ENCODE data around the gene KRTAP5-1.
"Not testable (repeated sequence)": the region's sequence is repeated elsewhere in the genome, so short reads cannot be mapped to it uniquely, and the experiment has no call there.

KRTAP5-1 gene

DNA sequence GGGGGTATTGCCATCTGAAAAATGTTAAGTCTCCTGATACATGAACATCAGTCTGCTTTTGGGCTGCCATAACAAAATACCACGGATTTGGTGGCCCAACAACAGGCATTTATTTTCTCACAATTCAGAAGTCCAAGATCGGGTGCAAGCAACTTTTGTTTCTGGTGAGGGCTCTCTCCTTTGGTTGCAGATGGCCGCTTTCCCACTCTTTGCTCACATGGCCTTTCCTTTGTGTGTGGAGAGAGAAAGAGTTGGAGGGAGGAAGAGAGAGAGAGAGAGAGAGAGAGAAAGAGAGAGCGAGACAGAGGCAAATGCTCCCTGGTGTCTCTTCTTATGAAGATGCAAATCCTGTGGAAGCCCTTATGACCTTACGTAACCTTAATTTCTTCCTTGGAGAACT lies 15.5 kb upstream of the KRTAP5-1 start:
- DNase-seq, result no peak

DNA sequence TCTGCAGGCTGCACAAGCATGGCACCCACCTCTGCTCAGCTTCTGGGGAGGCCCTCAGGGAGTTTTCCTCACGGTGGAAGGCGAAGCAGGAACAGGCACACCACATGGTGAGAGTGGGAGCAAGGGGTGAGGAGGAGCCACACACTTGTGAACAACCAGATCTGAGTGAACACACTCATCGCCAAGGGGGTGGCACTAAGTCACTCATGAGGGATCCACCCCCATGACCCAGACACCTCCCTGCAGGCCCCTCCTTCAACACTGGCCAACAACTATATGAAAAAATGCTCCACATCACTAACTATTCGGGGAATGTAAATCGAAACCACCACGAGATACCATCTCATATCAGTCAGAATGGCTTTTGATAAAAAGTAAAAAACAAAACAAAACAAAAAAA lies 13.7 kb upstream of the KRTAP5-1 start:
- no peak for DNase-seq

DNA sequence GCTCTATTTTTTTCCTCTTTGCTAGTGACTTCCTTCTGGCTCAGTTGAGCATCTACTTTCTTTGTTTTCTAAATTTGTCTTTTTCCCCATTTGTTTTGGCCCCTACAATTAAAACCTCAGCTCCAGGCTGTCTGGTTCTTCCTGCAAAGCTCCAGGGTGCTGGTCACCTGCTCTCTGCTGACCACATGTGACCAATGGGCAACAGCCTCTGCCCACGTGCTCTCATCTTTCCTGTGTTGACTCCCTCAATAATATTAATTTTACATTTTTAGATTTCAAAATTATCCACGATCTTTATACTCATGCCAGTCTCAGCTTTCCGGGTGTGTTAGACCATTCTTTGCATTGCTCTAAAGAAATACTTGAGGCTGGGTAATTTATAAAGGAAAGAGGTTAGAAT lies 13.3 kb upstream of the KRTAP5-1 start:
- not testable (repeated sequence) for DNase-seq

DNA sequence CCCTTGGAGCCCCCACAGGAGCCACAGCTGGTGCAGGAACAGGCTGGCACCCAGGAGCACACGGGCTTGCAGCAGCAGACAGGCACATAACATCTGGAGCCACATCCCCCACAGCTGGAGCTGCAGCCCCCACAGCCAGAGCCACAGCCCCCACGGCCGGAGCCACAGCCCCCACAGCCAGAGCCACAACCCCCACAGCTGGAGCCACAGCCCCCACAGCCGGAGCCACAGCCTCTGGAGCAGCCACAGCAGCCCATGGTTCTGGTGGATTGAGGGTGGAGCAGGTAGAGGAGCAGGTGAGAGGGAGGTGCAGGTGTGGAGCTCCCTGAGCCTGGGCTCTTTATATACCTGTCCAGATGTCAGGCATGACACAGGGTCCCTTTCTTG lies 12.9 kb upstream of the KRTAP5-1 start, which contains the start of gene KRTAP5-2:
Gene KRTAP5-2 (minus strand): TSS at position 301 of the 387 bp plus-strand sequence. CDS start 44 bp downstream, at position 257.
- no peak for DNase-seq

DNA sequence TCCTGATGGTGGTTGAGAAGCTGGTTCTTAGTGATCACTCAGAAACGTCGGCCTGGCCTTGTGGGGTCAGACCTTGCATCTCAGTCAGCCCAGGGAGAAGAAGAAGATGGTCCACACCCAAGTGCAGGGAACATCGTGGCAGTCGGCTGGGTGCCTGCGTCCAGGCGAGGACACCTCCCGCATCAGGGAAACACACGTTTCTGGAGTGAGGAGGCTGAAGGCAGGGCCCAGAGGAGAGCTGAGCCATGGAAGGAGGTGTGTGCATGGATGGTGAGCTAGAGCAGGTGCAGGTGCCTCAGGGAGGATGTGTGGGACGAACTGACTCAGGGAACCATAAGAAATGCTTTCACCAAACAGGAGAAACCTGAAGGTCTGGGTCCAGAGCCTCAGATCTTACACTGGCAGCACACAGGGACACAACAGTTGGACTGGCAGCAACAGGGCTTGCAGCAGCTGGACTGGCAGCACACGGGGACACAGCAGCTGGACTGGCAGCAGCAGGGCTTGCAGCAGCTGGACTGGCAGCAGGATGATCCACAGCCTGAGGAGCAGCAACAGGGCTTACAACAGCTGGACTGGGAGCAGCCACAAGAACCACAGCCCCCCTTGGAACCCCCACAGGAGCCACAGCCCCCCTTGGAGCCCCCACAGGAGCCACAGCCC lies 12.4 kb upstream of the KRTAP5-1 start:
- DNase-seq, result no peak

GRCh38 chr11:1596576-1597121 lies 11.6 kb upstream of the KRTAP5-1 start:
- not testable (repeated sequence) for DNase-seq

DNA sequence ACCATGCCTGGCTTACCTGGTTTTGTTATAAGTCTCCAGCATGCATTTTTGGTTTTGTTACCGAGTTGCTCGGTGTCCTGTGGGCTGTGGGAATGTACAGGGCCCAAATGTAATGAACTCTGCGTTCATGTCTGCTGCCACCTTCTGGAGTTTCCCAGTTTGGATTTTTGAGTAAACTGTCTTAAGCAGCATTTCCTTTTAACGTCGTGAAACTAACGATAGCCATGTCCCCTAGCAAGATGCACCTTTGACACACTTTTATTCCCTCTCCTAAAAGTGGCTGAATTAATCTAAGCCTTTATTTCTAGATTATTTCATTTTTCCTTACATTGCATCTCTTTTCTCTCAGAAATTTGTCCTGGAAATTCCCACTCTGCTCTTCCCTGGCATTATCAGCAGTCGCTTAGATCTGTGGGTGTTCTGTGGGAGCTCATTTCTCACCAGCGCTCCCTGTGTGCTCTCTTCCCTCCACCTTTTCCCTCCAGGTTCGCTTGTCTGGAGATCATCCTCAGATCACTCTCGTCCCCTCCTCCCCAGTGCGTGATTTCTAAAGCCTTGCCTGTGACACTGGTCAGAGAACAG lies 11.0 kb upstream of the KRTAP5-1 start:
- DNase-seq, result not testable (repeated sequence)

DNA sequence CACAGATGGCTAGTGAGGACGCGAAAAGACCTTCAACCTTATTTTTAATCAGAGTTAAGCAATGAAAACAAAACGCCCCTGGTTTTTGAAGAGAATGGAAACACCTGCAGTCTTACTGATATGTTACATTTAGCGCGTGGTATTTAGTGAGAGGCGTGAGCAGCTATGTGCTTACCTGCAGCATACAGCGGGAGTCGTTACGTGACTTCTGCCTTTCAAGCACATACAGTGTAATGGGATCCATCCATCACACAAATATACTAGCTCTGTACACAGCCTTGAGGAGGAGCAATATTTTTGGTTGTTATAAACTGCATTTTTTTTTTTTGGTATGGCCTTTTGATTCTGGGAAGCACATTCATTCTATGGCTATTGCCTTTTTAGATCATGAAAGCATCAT lies 7.5 kb upstream of the KRTAP5-1 start:
- no peak for DNase-seq

- no peak for DNase-seq
Measured at GRCh38 chr11:1589996-1590395, 4.9 kb upstream of the KRTAP5-1 start.

DNA sequence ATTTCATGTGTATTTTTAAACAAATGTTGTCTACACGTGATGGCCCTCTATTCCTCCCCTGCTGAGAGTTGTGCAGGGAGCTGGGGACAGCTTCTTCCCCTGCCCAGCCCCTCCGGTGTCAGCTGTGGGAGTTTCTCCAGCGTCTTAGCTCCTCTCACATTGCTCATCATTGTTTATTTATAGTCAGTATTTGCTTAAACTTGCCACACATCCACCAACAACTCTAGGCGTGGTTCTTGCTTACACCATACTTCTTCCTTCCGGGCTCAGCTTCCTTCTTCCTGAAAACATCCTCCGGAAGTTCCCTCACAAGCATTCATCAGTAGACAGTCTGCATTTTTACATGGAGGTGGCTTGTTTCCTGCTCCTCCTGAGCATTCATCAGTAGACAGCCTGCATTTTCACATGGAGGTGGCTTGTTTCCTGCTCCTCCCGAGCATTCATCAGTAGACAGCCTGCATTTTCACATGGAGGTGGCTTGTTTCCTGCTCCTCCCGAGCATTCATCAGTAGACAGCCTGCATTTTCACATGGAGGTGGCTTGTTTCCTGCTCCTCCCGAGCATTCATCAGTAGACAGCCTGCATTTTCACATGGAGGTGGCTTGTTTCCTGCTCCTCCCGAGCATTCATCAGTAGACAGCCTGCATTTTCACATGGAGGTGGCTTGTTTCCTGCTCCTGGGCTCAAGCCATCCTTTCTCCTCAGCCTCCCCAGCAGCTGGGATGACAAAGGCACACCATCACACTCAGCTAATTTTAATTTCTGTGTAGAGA lies 4.3 kb upstream of the KRTAP5-1 start:
- DNase-seq, result not testable (repeated sequence)

- DNase-seq, result no peak
Measured at GRCh38 chr11:1586699-1587098, 1.6 kb upstream of the KRTAP5-1 start.

DNA sequence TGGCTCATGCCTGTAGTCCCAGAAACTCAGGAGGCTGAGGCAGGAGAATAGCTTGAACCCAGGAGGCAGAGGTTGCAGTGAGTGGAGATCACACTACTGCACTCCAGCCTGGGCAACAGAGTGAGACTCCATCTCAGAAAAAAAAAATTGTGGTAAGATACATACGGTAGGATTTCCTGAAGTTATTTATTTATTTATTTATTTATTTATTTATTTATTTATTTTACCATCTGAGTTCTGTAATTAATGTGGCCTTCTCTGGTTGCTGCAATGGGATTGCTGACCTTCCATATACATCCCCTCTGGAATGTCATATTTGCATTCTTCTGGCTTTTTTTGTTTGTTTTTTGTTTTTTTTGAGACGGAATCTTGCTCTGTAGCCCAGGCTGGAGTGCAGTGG lies 2.2 kb downstream of the KRTAP5-1 start:
- DNase-seq, result not testable (repeated sequence)

- DNase-seq, result no peak
Measured at GRCh38 chr11:1581976-1582375, 3.1 kb downstream of the KRTAP5-1 start.

- no peak for DNase-seq
Measured at GRCh38 chr11:1576825-1577224, 8.3 kb downstream of the KRTAP5-1 start.

GRCh38 chr11:1575756-1576155 lies 9.3 kb downstream of the KRTAP5-1 start:
- not testable (repeated sequence) for DNase-seq

DNA sequence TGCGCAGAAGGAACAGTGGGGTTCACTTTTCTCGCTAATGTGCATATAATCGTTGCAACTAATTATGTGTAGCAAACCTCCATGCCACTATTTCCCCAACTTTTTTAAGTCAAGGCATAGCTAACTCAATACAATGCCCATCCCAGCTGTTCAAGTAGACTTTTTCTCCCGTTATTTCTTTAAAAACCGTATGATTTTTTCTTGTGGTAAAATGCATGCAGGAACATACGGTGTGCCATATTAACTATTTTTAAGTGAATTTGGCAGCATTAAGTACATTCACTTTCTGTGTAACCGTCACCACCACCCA lies 10.2 kb downstream of the KRTAP5-1 start:
- no peak for DNase-seq

GRCh38 chr11:1574238-1574932 lies 10.7 kb downstream of the KRTAP5-1 start:
- peak; percentile 49 to 54 for DNase-seq

GRCh38 chr11:1573903-1574237 lies 11.2 kb downstream of the KRTAP5-1 start:
- DNase-seq, result no peak

- peak in 1 of 2 experiments; percentile 16 for DNase-seq
Measured at GRCh38 chr11:1573077-1573902, 11.8 kb downstream of the KRTAP5-1 start.

- DNase-seq, result peak; percentile 92 to 94
Measured at GRCh38 chr11:1572197-1573076, 12.6 kb downstream of the KRTAP5-1 start, which contains the start of gene DUSP8. TSS of gene DUSP8 (minus strand) at chr11:1572271. CDS start at chr11:1565826, 6,445 bp downstream.

DNA sequence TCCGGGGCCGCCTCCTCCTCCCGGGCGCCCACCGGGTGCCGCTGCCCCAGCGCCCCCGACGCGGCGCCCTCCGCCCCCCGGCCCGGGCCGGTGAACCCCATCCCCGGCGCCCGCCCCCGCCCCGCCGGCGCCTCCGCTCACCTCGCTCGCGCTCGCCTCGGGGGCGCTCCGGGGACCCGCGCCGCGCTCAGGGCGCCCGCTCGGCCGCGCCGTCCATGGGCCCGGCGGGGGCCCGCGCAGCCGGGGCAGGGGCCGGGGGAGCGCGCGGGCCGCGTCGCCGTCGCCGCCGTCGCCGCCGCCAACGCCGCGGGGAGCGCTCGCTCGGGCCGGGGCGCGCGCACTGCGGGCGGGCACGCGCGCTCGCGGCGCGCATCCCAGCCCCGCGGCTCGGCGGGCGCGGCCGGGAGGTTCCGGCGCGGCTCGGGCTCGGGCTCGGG lies 13.3 kb downstream of the KRTAP5-1 start:
- no peak for DNase-seq

Data from activated CD4-positive, alpha-beta T cell treated with anti-CD3 and anti-CD28 coated beads, Interleukin-2, amount 50 U/mL, for 4 hours (primary cell).